HepG2 (cell line): ENCODE measurements around the gene RTCA. TPM values are rescaled to one million over a fixed set of nuclear protein-coding genes. Genes with fewer than 3 reads are reported as not detected.
A peak's percentile ranks its signal among the peaks of the same experiment; 100 is the strongest.

Experiments
- CENPT ChIP-seq: sonication (generic); formaldehyde crosslinking; IDR thresholded peaks from 2 replicates; pipeline ENCODE4 v1.8.0; 2022; ENCODE audit warnings: low read depth, mild to moderate bottlenecking, moderate library complexity, missing genetic modification reagents
- FOXO4 ChIP-seq: sonication (generic); formaldehyde crosslinking; conservative IDR thresholded peaks from 2 replicates; pipeline ENCODE4 v1.8.1; 2023; ENCODE audit warnings: missing genetic modification reagents
- GATA4 ChIP-seq: sonication (generic); IDR thresholded peaks from 2 replicates; pipeline ENCODE4 v1.6.1; 2016; ENCODE audit warnings: antibody characterized with exemption, low read depth, borderline replicate concordance
- HOXA7 ChIP-seq: sonication (generic); formaldehyde crosslinking; IDR thresholded peaks from 2 replicates; pipeline ENCODE4 v1.8.1; 2022; ENCODE audit warnings: mild to moderate bottlenecking, missing genetic modification reagents, moderate library complexity
- JARID2 ChIP-seq: sonication (generic); formaldehyde crosslinking; IDR thresholded peaks from 2 replicates; pipeline ENCODE4 v1.8.1; 2023; ENCODE audit warnings: missing genetic modification reagents, inconsistent platforms; ENCODE audit not compliant: insufficient replicate concordance
- JDP2 ChIP-seq: sonication (generic); formaldehyde crosslinking; IDR thresholded peaks from 2 replicates; pipeline ENCODE4 v1.8.1; 2022; ENCODE audit warnings: missing genetic modification reagents, borderline replicate concordance
- LCORL ChIP-seq, 2 experiments: fragments of 450-650 bp in 1 of 2; sonication (generic) in 1 of 2; formaldehyde crosslinking in 1 of 2; IDR thresholded peaks; 2 replicates each; pipeline versions ENCODE4 v1.5.0 to v1.6.1; 2017 to 2020; ENCODE audit warnings: antibody characterized with exemption in 1 of 2, missing genetic modification reagents in 1 of 2
- PHF5A ChIP-seq: IDR thresholded peaks from one replicate; pipeline ENCODE4 v1.6.1; 2018; ENCODE audit warnings: low read depth, missing genetic modification reagents; ENCODE audit not compliant: unreplicated experiment
- RARA ChIP-seq: IDR thresholded peaks from 2 replicates; pipeline ENCODE4 v1.6.1; 2016; ENCODE audit warnings: missing genetic modification reagents, missing compliant biosample characterization
- SAP130 ChIP-seq: IDR thresholded peaks from 2 replicates; pipeline ENCODE4 v1.6.1; 2016; ENCODE audit warnings: low read depth
- ZBTB25 ChIP-seq: IDR thresholded peaks from 2 replicates; pipeline ENCODE4 v1.6.1; 2018; ENCODE audit warnings: missing genetic modification reagents
- ZMYM4 ChIP-seq: sonication (generic); formaldehyde crosslinking; IDR thresholded peaks from 2 replicates; pipeline ENCODE4 v1.8.1; 2023; ENCODE audit warnings: mild to moderate bottlenecking, missing genetic modification reagents
- ZNF235 ChIP-seq: sonication (generic); formaldehyde crosslinking; IDR thresholded peaks from 2 replicates; pipeline ENCODE4 v1.8.1; 2023; ENCODE audit warnings: mild to moderate bottlenecking, missing genetic modification reagents, borderline replicate concordance
- ZNF263 ChIP-seq: sonication (generic); formaldehyde crosslinking; IDR thresholded peaks from 2 replicates; pipeline ENCODE4 v1.4.0; 2020; ENCODE audit warnings: missing genetic modification reagents
- ZNF552 ChIP-seq: sonication (generic); formaldehyde crosslinking; IDR thresholded peaks from 2 replicates; pipeline ENCODE4 v1.9.0; 2022; ENCODE audit warnings: missing genetic modification reagents, mild to moderate bottlenecking, borderline replicate concordance
- ZNF713 ChIP-seq: sonication (generic); formaldehyde crosslinking; IDR thresholded peaks from 2 replicates; pipeline ENCODE4 v1.4.0; 2020; ENCODE audit warnings: mild to moderate bottlenecking, missing genetic modification reagents
- ZSCAN22 ChIP-seq: sonication (generic); formaldehyde crosslinking; IDR thresholded peaks from 2 replicates; pipeline ENCODE4 v1.4.0; 2020; ENCODE audit warnings: mild to moderate bottlenecking, missing genetic modification reagents
- polyA plus RNA-seq, 8 experiments: library from polyadenylated mRNA; depleted of rRNA in 3 of 8; stranded (reverse) in 7 of 8; unstranded in 1 of 8; fragments of >200 nt; fragmentation: Illumina TruSeq in 4 of 8; extraction: Trizol in 4 of 8; gene quantifications; 2 replicates each; pipeline versions ENCODE4 v1.2.1 to v1.2.3, GENCODE V29; 2011 to 2016; ENCODE audit warnings: low read depth in 4 of 8, missing spikeins in 1 of 8, mixed read lengths in 1 of 8; ENCODE audit not compliant: insufficient read depth in 1 of 8
- total RNA-seq, 5 experiments: library from RNA; depleted of rRNA; stranded (reverse); fragments of >200 nt; fragmentation: Illumina TruSeq; extraction: Trizol; gene quantifications; 2 replicates each; pipeline ENCODE4 v1.2.3, GENCODE V29; 2016; ENCODE audit warnings: low read depth in 1 of 5
- TF ChIP-seq, protein P1 (sequence below): sonication (generic); formaldehyde crosslinking; IDR thresholded peaks from 2 replicates; pipeline ENCODE4 v1.4.0; 2020; ENCODE audit warnings: missing genetic modification reagents, borderline replicate concordance
- TF ChIP-seq, protein P2 (sequence below): sonication (generic); formaldehyde crosslinking; IDR thresholded peaks from 2 replicates; pipeline ENCODE4 v1.4.0; 2020; ENCODE audit warnings: missing genetic modification reagents
- TF ChIP-seq, protein P3 (sequence below): conservative IDR thresholded peaks from 2 replicates; pipeline ENCODE4 v1.6.1; 2018; ENCODE audit warnings: missing genetic modification reagents

Gene RTCA
- total and polyA plus RNA-seq, 2 of the 13 experiments (the other 11 are each of a cell fraction or from before 2014, with no cell fraction given), result 22.7 to 31.0 TPM

GRCh38 chr1:100306735-100307313 lies 40.8 kb downstream of the RTCA start (continued):
- TF ChIP-seq, protein P1, sequence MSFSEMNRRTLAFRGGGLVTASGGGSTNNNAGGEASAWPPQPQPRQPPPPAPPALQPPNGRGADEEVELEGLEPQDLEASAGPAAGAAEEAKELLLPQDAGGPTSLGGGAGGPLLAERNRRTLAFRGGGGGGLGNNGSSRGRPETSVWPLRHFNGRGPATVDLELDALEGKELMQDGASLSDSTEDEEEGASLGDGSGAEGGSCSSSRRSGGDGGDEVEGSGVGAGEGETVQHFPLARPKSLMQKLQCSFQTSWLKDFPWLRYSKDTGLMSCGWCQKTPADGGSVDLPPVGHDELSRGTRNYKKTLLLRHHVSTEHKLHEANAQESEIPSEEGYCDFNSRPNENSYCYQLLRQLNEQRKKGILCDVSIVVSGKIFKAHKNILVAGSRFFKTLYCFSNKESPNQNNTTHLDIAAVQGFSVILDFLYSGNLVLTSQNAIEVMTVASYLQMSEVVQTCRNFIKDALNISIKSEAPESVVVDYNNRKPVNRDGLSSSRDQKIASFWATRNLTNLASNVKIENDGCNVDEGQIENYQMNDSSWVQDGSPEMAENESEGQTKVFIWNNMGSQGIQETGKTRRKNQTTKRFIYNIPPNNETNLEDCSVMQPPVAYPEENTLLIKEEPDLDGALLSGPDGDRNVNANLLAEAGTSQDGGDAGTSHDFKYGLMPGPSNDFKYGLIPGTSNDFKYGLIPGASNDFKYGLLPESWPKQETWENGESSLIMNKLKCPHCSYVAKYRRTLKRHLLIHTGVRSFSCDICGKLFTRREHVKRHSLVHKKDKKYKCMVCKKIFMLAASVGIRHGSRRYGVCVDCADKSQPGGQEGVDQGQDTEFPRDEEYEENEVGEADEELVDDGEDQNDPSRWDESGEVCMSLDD (CRISPR knock-in tag), result no peak
- TF ChIP-seq RARA (CRISPR knock-in tag), result 0 out of 2 replicates have a peak, but pooled peaks have one; percentile 27
- TF ChIP-seq ZBTB25 (CRISPR knock-in tag), result no peak
- TF ChIP-seq, protein P2, sequence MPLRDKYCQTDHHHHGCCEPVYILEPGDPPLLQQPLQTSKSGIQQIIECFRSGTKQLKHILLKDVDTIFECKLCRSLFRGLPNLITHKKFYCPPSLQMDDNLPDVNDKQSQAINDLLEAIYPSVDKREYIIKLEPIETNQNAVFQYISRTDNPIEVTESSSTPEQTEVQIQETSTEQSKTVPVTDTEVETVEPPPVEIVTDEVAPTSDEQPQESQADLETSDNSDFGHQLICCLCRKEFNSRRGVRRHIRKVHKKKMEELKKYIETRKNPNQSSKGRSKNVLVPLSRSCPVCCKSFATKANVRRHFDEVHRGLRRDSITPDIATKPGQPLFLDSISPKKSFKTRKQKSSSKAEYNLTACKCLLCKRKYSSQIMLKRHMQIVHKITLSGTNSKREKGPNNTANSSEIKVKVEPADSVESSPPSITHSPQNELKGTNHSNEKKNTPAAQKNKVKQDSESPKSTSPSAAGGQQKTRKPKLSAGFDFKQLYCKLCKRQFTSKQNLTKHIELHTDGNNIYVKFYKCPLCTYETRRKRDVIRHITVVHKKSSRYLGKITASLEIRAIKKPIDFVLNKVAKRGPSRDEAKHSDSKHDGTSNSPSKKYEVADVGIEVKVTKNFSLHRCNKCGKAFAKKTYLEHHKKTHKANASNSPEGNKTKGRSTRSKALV (CRISPR knock-in tag), result no peak
- no peak for TF ChIP-seq CENPT
- TF ChIP-seq HOXA7 (CRISPR knock-in tag), result no peak
- no peak for TF ChIP-seq ZNF552 (CRISPR knock-in tag)
- TF ChIP-seq, protein P3, sequence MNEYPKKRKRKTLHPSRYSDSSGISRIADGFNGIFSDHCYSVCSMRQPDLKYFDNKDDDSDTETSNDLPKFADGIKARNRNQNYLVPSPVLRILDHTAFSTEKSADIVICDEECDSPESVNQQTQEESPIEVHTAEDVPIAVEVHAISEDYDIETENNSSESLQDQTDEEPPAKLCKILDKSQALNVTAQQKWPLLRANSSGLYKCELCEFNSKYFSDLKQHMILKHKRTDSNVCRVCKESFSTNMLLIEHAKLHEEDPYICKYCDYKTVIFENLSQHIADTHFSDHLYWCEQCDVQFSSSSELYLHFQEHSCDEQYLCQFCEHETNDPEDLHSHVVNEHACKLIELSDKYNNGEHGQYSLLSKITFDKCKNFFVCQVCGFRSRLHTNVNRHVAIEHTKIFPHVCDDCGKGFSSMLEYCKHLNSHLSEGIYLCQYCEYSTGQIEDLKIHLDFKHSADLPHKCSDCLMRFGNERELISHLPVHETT, result no peak
- TF ChIP-seq ZSCAN22, result no peak
- no peak for TF ChIP-seq ZNF713 (CRISPR knock-in tag)
- no peak for TF ChIP-seq PHF5A (CRISPR knock-in tag)
- TF ChIP-seq GATA4, result no peak
- 0 out of 2 replicates have a peak, but pooled peaks have one; percentile 27 for TF ChIP-seq SAP130 (CRISPR knock-in tag)
- TF ChIP-seq FOXO4 (CRISPR knock-in tag), result no peak
- no peak for TF ChIP-seq JDP2 (CRISPR knock-in tag)
- no peak for TF ChIP-seq JARID2 (CRISPR knock-in tag)
- no peak for TF ChIP-seq ZNF235 (CRISPR knock-in tag)
- TF ChIP-seq ZNF263 (CRISPR knock-in tag), result peak; percentile 82
- TF ChIP-seq LCORL (IDR thresholded peaks at IDR 0.05), result no peak
- TF ChIP-seq LCORL (CRISPR knock-in tag; IDR thresholded peaks at IDR 0.05), result no peak
- TF ChIP-seq ZMYM4 (CRISPR knock-in tag), result peak; percentile 52
- TF ChIP-seq, all 625 proteins: peak for 8
